Measurements from ENCODE around the gene PTK6. TPM values are rescaled to one million over a fixed set of nuclear protein-coding genes. Genes with fewer than 3 reads are reported as not detected.

PTK6 gene
- total RNA-seq, 1 donor from 2014 or later: 0.33 TPM

GRCh38 chr20:63579017-63579694, 42.0 kb upstream of the PTK6 start:
- Histone ChIP-seq H3K4me3 (ENCODE audit: low read depth, low read length) (no peak overlapping the region), H3K27me3 (ENCODE audit: control insufficient read depth, insufficient read depth, low read length) (peaks cover 4% of the 10 kb centered on the region), H3K36me3 (ENCODE audit: control insufficient read depth, insufficient read depth, low read length) (no peaks in the 10 kb centered on the region)
- TF ChIP-seq, protein P1, sequence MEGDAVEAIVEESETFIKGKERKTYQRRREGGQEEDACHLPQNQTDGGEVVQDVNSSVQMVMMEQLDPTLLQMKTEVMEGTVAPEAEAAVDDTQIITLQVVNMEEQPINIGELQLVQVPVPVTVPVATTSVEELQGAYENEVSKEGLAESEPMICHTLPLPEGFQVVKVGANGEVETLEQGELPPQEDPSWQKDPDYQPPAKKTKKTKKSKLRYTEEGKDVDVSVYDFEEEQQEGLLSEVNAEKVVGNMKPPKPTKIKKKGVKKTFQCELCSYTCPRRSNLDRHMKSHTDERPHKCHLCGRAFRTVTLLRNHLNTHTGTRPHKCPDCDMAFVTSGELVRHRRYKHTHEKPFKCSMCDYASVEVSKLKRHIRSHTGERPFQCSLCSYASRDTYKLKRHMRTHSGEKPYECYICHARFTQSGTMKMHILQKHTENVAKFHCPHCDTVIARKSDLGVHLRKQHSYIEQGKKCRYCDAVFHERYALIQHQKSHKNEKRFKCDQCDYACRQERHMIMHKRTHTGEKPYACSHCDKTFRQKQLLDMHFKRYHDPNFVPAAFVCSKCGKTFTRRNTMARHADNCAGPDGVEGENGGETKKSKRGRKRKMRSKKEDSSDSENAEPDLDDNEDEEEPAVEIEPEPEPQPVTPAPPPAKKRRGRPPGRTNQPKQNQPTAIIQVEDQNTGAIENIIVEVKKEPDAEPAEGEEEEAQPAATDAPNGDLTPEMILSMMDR (IDR thresholded peaks at IDR 0.05; ENCODE audit: insufficient read depth, low read length, poor library complexity, severe bottlenecking): no peak
- no peak for DNase-seq (ENCODE audit: low read depth)

GRCh38 chr20:63578224-63579016, 41.2 kb upstream of the PTK6 start:
- H3K27me3 ChIP-seq (ENCODE audit: control insufficient read depth, insufficient read depth, low read length): peaks cover 4% of the 10 kb centered on the region
- TF ChIP-seq, protein P1 (IDR thresholded peaks at IDR 0.05; ENCODE audit: insufficient read depth, low read length, poor library complexity, severe bottlenecking): no peak
- DNase-seq (ENCODE audit: low read depth): no peak

DNA sequence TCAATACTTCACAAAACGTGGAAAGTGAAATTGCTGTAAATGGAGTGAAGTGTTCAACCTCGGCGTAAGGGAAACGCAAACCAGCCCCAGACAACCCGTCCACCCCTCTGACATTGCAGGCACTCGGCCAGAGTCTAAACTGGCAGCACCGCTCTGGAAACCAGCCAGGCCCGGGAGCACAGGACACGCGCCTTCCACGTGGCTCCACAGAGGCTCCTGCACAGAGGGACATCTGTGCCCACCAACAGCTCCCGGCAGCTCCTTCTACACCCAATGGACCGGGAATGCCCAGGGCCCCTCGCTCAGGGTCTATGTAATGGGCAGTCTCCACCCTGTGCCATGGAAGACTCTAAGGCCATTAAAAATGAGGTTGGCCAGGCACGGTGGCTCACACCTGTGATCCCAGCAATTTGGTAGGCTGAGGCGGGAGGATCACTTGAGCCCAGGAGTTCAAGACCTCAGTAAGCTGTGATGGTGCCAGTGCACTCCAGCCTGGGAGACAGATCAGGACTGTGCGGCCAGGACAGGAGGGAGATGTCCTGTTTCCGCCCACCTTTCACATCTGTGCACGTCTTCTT, 40.2 kb upstream of the PTK6 start:
- Histone ChIP-seq H3K27me3 (ENCODE audit: control insufficient read depth, insufficient read depth, low read length) (peaks cover 4% of the 10 kb centered on the region), H3K36me3 (ENCODE audit: control insufficient read depth, insufficient read depth, low read length) (no peaks in the 10 kb centered on the region), H3K4me3 (ENCODE audit: low read depth, low read length) (no peak overlapping the region)
- no peak for DNase-seq (ENCODE audit: low read depth)
- TF ChIP-seq, protein P1 (IDR thresholded peaks at IDR 0.05; ENCODE audit: insufficient read depth, low read length, poor library complexity, severe bottlenecking): no peak

More at GRCh38 chr20:63578224-63579016, 41.2 kb upstream of the PTK6 start:
- Histone ChIP-seq H3K4me3 (ENCODE audit: low read depth, low read length) (no peak overlapping the region), H3K36me3 (ENCODE audit: control insufficient read depth, insufficient read depth, low read length) (no peaks in the 10 kb centered on the region)

GRCh38 chr20:63576311-63576710, 39.1 kb upstream of the PTK6 start:
- DNase-seq (ENCODE audit: low read depth): no peak
- Histone ChIP-seq H3K27me3 (ENCODE audit: control insufficient read depth, insufficient read depth, low read length) (peaks cover 4% of the 10 kb centered on the region), H3K4me3 (ENCODE audit: low read depth, low read length) (no peak overlapping the region), H3K36me3 (ENCODE audit: control insufficient read depth, insufficient read depth, low read length) (no peaks in the 10 kb centered on the region)
- TF ChIP-seq, protein P1 (IDR thresholded peaks at IDR 0.05; ENCODE audit: insufficient read depth, low read length, poor library complexity, severe bottlenecking): no peak

DNA sequence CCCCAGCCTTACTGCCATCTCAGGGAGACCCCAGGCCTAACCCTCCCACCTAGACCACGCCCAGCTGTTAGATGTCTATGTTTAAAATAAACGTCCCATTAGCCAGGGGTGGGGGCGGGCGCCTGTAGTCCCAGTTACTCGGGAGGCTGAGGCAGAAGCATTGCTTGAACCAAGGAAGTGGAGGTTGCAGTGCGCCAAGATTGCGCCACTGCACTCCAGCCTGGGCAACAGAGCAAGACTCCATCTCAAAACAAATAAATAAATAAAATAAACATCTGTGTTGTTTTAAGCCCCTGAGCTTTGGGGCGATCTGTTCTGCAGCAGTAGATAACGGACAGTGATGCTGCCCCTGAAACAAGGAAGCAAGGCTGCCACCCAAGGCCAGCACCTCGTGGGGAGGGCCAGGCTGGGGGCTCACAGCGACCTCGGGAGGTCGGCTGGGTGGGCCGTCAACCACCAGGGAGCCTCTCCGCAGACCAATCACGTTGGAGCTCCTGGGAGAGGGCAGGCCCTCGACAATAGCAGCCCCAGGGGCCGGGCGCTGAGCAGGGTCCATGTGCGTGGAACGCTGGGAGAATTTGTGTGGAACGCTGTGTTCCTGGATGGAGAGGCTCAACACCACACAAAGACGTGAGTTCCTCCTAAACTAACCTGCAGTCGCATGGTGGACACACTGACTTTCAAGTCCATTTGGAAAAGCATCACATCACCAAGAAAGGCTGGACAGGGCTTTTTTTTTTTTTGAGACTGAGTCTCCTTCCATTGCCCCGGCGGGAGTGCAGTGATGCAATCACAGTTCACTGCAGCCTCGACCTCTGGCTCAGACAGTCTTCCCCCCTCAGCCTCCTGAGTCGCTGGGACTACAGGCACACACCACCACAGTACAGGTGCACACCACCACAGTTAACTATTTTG, 37.9 kb upstream of the PTK6 start:
- no peak for DNase-seq (ENCODE audit: low read depth)

More for the DNA sequence above, 37.9 kb upstream of the PTK6 start:
- Histone ChIP-seq H3K4me3 (ENCODE audit: low read depth, low read length) (no peak overlapping the region), H3K36me3 (ENCODE audit: control insufficient read depth, insufficient read depth, low read length) (no peaks in the 10 kb centered on the region), H3K27me3 (ENCODE audit: control insufficient read depth, insufficient read depth, low read length) (peaks cover 4% of the 10 kb centered on the region)
- TF ChIP-seq, protein P1 (IDR thresholded peaks at IDR 0.05; ENCODE audit: insufficient read depth, low read length, poor library complexity, severe bottlenecking): no peak
